PC-3 (cell line): Measurements from ENCODE around the gene RHBDD2. TPM values are rescaled to one million over a fixed set of nuclear protein-coding genes. Genes with fewer than 3 reads are reported as not detected.
A peak's percentile ranks its signal among the peaks of the same experiment; 100 is the strongest.

Experiments
- ATAC-seq: fragments of 200-7000 bp; cut with Tn5 transposase; 2 replicates; pipeline ENCODE4 v1.9.1; 2020; ENCODE audit warnings: mild to moderate bottlenecking, moderate library complexity
- BruUV-seq: library from RNA; stranded (reverse); fragments of 400-500 nt; replicated peaks from 2 replicates; lab custom pipeline; 2021; lab: Mats Ljungman, UMichigan
- CTCF ChIA-PET: fragments of 300-600 bp; sonication (Branson Sonifier 250); formaldehyde crosslinking; loops from one replicate; lab custom pipeline; 2022; ENCODE audit warnings: antibody characterized with exemption; lab: Charles Lee
- POLR2A ChIA-PET: fragments of 300-600 bp; sonication (Branson Sonifier 250); formaldehyde crosslinking; loops from one replicate; lab custom pipeline; 2022; ENCODE audit warnings: antibody characterized with exemption; ENCODE audit not compliant: unreplicated experiment; lab: Charles Lee
- DNase-seq: peaks from one replicate; pipeline ENCODE4 v3.0.0-alpha.2; 2015
- H2AFZ ChIP-seq: fragments of 300-600 bp; sonication (generic); 2 replicates; pipeline ENCODE4 v1.6.0; 2016; ENCODE audit warnings: antibody characterized with exemption, low read length
- H3F3A ChIP-seq: fragments of 300-600 bp; sonication (generic); one replicate; pipeline ENCODE4 v1.6.0; 2017; ENCODE audit warnings: antibody characterized with exemption, low read length, control low read depth, mild to moderate bottlenecking; ENCODE audit not compliant: unreplicated experiment
- H3K27ac ChIP-seq: fragments of 300-600 bp; sonication (generic); 2 replicates; pipeline ENCODE4 v1.5.1; 2016; ENCODE audit warnings: mild to moderate bottlenecking, low read length
- H3K27me3 ChIP-seq: fragments of 300-600 bp; sonication (generic); 2 replicates; pipeline ENCODE4 v1.6.1; 2016; ENCODE audit warnings: low read length, mixed read lengths
- H3K36me3 ChIP-seq: fragments of 300-600 bp; sonication (generic); 2 replicates; pipeline ENCODE4 v1.6.1; 2016; ENCODE audit warnings: low read depth, mixed run types, low read length, mixed read lengths
- H3K4me1 ChIP-seq: fragments of 300-600 bp; sonication (generic); 2 replicates; pipeline ENCODE4 v1.5.1; 2016; ENCODE audit warnings: low read length; ENCODE audit not compliant: insufficient read depth
- H3K4me2 ChIP-seq: fragments of 300-600 bp; sonication (generic); 2 replicates; pipeline ENCODE4 v1.6.0; 2016; ENCODE audit warnings: low read length
- H3K4me3 ChIP-seq: fragments of 300-600 bp; sonication (generic); 2 replicates; pipeline ENCODE4 v1.5.1; 2016; ENCODE audit warnings: mild to moderate bottlenecking, low read length, mixed read lengths
- H3K79me2 ChIP-seq: fragments of 300-600 bp; sonication (generic); 2 replicates; pipeline ENCODE4 v1.6.1; 2017; ENCODE audit warnings: low read length, mixed read lengths
- H3K9ac ChIP-seq: fragments of 300-600 bp; sonication (generic); 2 replicates; pipeline ENCODE4 v1.6.0; 2016; ENCODE audit warnings: mild to moderate bottlenecking, low read length
- H3K9me2 ChIP-seq: fragments of 300-600 bp; sonication (generic); replicated peaks from 2 replicates; pipeline ENCODE4 v1.6.1; 2016; ENCODE audit warnings: mixed run types, low read length, mixed read lengths
- H3K9me3 ChIP-seq: fragments of 300-600 bp; sonication (generic); 2 replicates; pipeline ENCODE4 v1.6.1; 2016; ENCODE audit warnings: low read length, mixed read lengths
- H4K20me1 ChIP-seq: fragments of 300-600 bp; sonication (generic); 2 replicates; pipeline ENCODE4 v1.6.1; 2016; ENCODE audit warnings: low read length, mixed read lengths
- CTCF ChIP-seq: fragments of 300-600 bp; sonication (generic); conservative IDR thresholded peaks from 2 replicates; pipeline ENCODE4 v1.5.1; 2017; ENCODE audit warnings: antibody characterized with exemption, low read depth, mild to moderate bottlenecking, low read length
- EZH2 ChIP-seq: fragments of 300-600 bp; sonication (generic); IDR thresholded peaks from one replicate; pipeline ENCODE4 v1.6.1; 2017; ENCODE audit warnings: antibody characterized with exemption, mild to moderate bottlenecking, low read length; ENCODE audit not compliant: unreplicated experiment
- EZH2phosphoT487 ChIP-seq: fragments of 300-600 bp; sonication (generic); IDR thresholded peaks from 2 replicates; pipeline ENCODE4 v1.6.1; 2018; ENCODE audit warnings: mild to moderate bottlenecking, antibody characterized with exemption, low read length, borderline replicate concordance
- intact Hi-C: fragments of 100-400 bp; cut with micrococcal nuclease; formaldehyde crosslinking; loops from 2 replicates; pipeline ENCODE4 v1.9.0; 2023
- total RNA-seq: library from RNA; depleted of rRNA; stranded (reverse); fragments of >200 nt; gene quantifications from 2 replicates; pipeline ENCODE4 v1.2.3, GENCODE V29; 2014

Gene RHBDD2
- total RNA-seq, 1 experiment from 2014 or later = 42.7 TPM

GRCh38 chr7:75915416-75916156 lies 36.8 kb downstream of the RHBDD2 start:
- DNase-seq (no peak), ATAC-seq (peak; percentile 10)
- Histone ChIP-seq H3K27me3 (no peaks in the 10 kb centered on the region), H3F3A (no peaks in the 10 kb centered on the region), H3K9me2 (no peaks in the 10 kb centered on the region), H3K9ac (peak overlapping the region; percentile 86), H2AFZ (no peak overlapping the region), H3K4me1 (peaks cover 22% of the 10 kb centered on the region), H3K36me3 (no peaks in the 10 kb centered on the region), H3K9me3 (no peaks in the 10 kb centered on the region), H3K4me3 (peak overlapping the region; percentile 92), H3K27ac (no peak overlapping the region), H3K4me2 (peak overlapping the region; percentile 99), H4K20me1 (peaks cover 14% of the 10 kb centered on the region), H3K79me2 (peaks cover 59% of the 10 kb centered on the region)
- intact Hi-C loops = loop anchor here (10.0 kb wide), 1 partner anchor 79 kb away; the partner anchor contains the start of gene TMEM120A
- ChIA-PET POLR2A (interaction anchor here (0.6 kb wide), 3 partner anchors 8 to 19 kb away, joined by 3 to 6 read pairs (median 3); no protein-coding TSS in a partner anchor), CTCF (interaction anchor here (0.6 to 1.1 kb wide), 2 partner anchors 59 to 78 kb away, joined by 3 read pairs; no protein-coding TSS in a partner anchor)
- no peak for TF ChIP-seq EZH2phosphoT487
- no peak for TF ChIP-seq CTCF
- TF ChIP-seq EZH2 = no peak
- TSS peak; percentile 57 for BruUV-seq

- Histone ChIP-seq H3K4me2 (peak overlapping the region; percentile 99), H3K4me1 (peaks cover 23% of the 10 kb centered on the region), H3K9me3 (no peaks in the 10 kb centered on the region), H3K79me2 (peaks cover 65% of the 10 kb centered on the region), H4K20me1 (peaks cover 16% of the 10 kb centered on the region), H3K27me3 (no peaks in the 10 kb centered on the region), H3K9me2 (no peaks in the 10 kb centered on the region), H2AFZ (no peak overlapping the region), H3K4me3 (peak overlapping the region; percentile 92), H3K27ac (no peak overlapping the region), H3K9ac (no peak overlapping the region), H3F3A (no peaks in the 10 kb centered on the region), H3K36me3 (no peaks in the 10 kb centered on the region; the same call in 1 of the 2 replicates)
- intact Hi-C loops = loop anchor here (10.0 kb wide), 1 partner anchor 79 kb away; the partner anchor contains the start of gene TMEM120A
- BruUV-seq = no TSS peak
- ChIA-PET POLR2A (interaction anchor here (0.6 kb wide), 2 partner anchors 8 to 12 kb away, joined by 3 to 6 read pairs; no protein-coding TSS in a partner anchor), CTCF (interaction anchor here (1.1 kb wide), 1 partner anchor 59 kb away, joined by 3 read pairs; no protein-coding TSS in a partner anchor)
- DNase-seq = no peak
- no peak for ATAC-seq
- no peak for TF ChIP-seq EZH2phosphoT487
- TF ChIP-seq EZH2 = no peak
- TF ChIP-seq CTCF = no peak
These were observed 37.4 kb downstream of the RHBDD2 start for GRCh38 chr7:75916259-75916658.
